Retina (tissue), 1 donor: Measurements from ENCODE around the gene TLL2.
"Not testable (repeated sequence)": the region's sequence is repeated elsewhere in the genome, so short reads cannot be mapped to it uniquely, and the experiment has no call there.

Source experiments
- DNase-seq: peaks from one replicate; pipeline ENCODE4 v3.0.0-alpha.2; 2016

The TLL2 gene

DNA sequence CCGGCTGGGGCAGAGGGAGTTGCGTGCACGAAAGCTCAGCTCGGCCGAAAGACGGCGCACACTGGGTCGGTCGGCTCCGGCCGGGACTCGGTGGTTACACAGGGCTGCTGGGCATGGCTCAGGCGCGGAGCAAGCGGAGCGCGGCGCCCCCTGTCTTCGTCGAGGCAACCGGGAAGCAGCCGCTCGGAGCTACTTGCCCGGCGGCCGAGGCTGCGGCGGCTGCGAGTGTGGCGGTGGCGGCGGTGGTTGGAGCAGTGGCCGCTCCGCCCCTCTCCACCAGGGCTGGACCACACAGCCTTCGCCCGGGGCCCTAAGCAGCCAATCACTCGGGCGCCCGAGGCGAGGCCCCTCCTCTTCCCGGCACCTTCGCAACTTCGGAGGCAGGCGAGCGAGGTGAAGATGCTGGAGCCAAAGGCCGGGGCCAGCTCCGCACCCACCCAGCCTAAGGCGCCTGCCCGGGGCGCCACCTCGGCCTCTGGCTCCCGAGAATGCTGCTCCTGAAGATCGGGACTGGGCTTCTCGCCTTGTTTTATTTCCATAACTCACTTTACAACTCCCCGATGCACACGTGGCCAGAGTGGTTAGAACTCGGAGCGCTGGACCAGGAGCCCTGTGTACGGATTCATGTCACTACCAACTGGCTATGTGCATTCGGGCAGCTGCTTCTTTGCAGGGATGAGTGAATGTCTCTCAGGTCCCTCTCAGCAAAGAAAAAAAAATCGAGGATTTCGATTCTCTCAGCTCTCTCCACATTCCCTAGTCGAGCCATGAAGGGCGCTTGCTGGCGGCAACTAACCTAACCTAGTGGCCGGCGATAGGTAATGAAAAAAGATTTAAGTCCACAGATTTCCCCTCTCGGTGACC lies at the start of gene TLL2:
TLL2 (minus strand) TSS at position 229 of the 864 bp plus-strand sequence. CDS start 241 bp downstream, outside the sequence.
- peak; percentile 95 for DNase-seq

DNA sequence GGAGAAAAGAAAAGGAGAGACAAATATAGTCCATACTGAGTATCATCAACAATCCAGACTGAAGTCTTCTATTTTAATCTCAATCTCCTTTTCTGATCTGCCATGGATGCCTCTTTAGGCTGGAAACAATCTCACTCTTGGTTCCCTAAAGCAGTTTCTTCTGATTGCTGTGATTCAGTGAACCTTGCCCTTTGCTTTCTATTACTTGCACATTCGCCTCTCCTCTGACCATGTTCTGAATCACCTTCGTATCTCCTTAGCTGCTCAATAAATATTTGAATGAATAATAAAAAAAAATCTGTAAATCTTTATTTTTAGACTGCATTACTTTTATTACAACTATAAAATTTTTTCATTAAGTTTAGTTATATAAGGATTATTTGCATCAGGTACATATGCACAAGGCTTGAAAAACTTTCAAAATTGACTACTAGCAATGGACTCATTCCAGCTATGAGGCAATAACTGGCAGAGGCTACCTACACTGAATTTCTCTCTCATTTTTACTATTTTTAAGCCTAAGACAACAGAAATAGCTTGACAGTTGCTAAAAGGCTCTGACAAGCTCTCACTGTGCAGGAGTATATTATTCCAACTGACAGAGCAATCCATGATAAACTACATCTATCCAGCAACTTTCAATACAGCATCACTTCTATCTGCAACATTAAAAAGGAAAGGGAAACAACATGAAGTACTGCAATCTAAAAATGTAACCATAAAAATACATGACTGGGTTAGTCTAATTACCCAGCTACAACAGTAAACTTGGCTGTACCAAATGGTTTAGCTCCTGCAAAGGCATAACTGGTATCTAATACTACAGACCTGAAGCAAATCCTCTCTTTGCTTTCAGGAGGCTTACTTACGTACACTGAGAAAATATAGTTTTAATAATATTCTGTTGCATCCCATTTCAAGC lies 47.5 kb upstream of the TLL2 start:
- no peak for DNase-seq

DNA sequence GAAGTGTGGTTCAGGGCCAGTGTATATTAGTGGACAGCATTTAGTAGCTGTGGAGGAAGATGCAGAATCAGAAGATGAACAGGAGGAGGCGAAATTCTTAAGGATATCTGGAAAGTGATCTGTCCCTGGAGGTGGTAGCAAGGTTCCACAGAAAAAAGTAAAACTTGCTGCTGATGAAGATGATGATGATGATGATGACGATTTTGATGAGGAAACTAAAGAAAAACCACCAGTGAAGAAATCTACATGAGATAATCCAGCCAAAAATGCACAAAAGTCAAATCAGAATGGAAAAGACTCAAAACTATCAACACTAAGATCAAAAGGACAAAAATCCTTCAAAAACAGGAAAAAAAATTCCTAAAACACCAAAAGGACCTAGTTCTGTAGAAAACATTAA lies 46.8 kb upstream of the TLL2 start:
- no peak for DNase-seq

DNA sequence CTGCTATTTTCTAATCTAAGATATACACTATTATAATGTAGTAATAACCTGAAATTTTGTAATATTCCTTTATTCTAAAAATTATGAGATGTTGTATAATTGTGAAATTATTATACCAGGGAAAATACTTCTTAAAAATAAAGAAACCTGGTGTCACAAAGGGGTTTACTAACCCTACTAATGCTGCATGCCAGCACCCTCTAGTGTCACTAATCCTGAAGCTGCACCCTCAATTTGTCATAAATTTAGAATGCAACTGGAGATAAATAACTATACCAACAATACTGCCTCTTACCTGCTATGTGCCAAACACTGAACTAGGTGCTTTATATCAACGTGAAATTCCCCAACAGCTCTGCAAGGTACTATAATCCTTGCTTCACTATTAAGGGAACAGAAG lies 42.3 kb upstream of the TLL2 start:
- no peak for DNase-seq

DNA sequence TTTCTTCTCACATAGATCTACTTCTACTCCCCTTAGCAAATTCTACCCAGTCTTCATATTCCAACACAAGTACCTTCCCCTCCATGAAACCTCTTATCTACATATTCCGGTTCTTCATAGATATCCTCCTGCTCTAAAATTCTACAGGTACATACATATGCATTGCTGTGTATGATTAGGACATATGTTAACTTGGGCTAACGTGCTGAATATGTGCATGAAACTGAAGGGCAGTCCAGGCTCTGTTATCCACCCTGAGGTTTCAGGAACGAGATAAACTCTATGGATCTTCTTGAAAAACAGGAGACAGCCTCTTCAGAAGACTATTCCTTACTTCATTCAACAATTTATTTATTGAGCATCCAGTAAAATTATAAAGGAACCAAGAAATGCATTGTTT lies 41.6 kb upstream of the TLL2 start:
- no peak for DNase-seq

DNA sequence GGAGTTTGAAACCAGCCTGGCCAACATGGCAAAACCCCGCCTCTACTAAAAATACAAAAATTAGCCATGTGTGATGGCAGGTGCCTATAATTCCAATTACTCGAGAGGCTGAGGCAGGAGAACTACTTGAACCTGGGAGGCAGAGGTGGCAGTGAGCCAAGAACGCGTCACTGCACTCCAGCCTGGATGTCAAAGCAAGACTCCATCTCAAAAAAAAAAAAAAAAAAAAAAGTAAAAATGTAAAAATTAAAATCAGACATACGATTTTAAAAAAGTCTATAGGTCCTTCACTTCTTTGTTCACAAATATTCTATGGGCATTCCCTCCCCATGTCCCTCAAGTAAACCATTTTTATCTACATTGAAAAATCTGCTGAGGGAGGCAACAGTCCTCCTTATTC lies 34.9 kb upstream of the TLL2 start:
- no peak for DNase-seq

DNA sequence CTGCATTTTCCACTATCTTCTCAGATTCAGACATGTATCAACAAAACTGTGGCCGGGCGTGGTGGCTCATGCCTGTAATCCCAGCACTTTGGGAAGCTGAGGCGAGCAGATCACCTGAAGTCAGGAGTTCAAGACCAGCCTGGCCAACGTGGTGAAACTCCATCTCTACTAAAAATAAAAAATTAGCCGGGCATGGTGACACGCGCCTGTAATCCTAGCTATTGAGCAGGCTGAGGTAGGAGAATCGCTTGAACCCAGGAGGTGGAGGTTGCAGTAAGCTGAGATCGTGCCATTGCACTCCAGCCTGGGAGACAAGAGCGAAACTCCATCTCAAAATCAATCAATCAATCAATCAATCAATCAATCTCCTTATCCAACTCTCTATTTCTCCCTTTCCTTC lies 31.8 kb upstream of the TLL2 start:
- DNase-seq: not testable (repeated sequence)

DNA sequence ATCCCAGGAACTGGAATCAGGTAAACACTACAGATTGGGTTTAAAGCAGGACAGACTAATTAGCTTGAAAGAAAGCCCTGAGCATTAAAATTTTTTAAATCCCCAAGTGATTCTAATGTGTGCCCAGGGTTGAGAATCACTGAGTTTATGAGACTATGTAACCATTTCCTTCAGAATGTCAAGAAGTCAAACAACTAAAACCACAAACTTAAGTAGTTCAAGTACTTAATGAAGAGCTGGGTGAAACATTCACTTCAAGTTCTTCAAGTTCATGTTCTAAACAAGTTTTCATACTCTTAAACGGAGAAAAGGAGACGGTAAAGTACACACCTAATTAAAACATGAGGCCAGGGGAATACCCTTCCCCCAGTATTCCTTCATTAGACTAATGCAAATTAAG lies 28.2 kb upstream of the TLL2 start:
- no peak for DNase-seq

DNA sequence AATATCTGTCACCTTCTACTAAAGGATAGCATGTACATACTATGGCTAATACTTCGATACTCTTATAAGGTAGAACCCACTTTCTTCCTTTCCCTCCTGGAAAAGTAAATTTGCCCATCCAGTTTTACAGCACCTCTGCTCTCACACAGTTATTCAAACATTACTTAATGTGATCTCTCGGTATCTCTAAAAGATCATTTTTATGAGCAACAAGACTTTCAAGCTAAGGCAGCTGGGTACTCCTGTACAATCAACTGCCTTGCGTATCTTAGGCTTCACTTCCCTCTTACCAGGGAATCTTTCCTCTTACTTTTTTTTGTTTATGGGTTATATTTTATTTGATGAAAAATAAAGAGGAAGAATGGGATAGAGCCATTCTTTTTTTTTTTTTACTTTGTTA lies 26.5 kb upstream of the TLL2 start:
- no peak for DNase-seq

DNA sequence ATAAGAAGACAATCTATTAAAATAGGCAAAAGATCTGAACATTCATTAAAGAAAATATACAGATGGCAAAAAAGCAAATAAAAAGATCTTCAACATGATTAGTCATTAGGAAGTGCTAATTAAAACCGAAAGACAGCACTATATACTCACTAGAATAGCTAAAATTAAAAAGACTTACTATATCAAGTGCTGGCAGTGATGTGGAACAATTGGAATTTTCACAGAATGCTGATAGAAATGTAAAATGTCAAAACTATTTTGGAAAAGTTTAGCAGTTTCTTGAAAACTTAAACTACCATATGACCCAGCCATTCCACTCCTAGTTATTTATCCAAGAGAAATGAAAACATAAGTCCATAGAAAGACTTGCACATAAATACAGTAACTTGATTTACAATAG lies 25.0 kb upstream of the TLL2 start:
- DNase-seq: no peak

DNA sequence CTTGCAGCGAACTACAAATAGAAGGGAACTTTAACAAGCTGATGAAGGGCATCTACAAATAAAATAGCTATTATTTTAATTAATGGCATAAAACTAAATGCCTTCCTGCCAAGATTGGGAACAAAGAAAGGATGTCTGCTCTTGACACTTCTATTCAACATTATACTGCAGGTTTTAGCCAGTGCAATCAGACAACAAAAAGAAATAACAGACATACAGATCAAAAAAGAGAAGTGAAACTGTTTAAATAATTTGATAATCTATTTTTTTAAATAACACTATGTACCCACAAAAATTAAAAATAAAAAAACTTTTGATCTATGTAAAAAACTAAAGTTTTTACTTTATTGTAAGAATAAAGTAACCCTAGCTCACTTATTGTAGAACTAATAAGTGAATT lies 22.4 kb upstream of the TLL2 start:
- no peak for DNase-seq

DNA sequence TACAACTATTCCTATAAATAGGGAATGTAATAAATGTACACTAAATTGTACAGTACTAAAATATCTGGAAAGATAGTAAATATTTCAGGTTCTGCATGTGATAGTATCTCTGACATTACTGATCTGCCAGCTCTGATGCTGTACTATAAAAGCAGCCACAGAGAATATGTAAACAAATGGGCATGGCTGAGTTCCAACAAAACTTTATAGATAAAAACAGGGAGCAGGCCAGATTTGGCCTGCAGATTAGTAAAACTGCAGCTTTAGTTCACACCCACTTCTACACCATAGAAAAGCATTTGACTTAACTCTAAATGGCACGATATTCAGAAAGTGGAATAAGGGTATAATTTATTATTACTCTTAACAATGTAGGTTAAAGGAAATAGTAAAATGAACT lies 18.8 kb upstream of the TLL2 start:
- no peak for DNase-seq

DNA sequence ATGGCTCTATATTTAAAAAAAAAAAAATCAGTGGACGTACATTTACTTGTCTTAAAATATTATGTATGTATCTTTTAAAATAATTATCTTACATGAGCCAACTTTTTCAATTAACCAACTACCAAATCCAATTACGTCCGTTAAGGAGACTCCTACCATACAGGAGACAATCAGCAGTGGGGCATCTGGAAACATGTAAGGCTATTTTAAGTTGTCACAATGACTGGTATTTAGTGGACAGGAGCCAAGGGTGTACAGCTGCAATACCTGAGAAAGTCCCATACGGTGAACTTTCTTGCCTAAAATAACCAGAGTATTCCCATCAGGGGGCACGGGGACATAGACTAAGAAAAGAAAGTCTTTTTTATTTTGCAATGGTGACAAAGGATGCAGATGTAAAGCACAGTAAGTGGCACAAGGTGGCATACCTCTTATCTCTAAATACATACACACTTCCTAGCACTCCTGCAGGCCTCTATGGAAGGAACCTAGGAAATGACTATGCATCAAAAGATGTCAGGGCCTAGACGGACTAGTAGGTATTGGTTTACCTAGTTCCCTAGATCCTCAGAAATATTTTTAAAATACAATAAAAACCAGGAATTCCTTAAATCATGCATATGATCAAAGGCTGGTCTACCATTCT lies 16.0 kb upstream of the TLL2 start:
- DNase-seq: no peak

DNA sequence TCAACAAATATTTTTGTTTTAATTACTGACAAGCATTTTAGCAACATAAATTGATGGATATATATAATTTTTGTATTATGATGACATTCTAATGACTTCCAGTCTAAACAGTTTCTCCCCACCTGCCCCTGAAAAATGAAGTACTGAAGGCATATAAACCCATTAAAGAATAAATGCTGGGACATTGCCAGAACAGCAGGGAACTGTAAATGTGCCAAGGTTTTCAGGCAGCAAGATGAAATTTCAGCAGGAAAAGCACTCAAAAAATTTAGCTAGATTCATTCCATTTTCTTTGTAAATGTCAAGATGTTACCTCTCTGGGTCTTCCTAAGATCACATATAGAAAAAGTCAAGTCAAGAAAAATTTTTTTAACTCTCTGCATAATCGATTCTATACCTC lies 11.0 kb upstream of the TLL2 start:
- DNase-seq: no peak

DNA sequence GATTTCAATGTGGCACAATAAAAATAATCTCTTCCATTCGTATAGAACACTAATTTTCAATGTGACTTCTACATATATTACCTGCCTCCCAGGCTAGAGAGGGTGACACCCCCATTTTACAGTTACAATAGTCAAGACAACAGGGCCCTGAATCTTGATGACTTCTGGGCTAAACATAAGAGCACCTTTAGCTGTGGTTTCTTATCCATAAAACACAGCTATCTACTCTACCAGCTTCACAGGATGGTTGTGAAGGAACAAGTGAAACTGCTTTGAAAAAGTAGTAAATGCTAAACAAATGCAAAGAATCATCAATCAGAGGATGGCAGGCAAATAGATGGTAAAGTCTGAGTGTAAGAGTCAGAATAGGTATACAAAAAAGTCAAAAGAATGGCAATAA lies 3.6 kb upstream of the TLL2 start:
- no peak for DNase-seq

DNA sequence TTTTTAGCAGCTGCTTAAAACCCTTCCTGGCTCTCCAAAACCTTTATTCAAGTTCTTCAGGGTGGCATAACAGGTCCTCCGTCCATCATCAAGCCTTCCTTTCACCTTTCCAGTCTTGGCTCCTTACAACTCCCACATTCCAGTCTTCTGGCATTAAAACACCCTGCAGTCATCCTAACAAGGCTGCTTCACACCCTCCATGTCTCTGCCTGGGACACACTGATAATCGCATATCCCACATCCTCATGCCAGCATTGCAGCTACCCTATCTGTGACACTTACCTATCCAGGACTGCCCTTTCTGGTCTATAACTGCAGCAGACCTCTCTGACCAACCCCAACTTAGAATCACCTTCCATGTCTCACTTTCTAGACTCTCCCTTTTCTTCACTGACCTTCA lies 2.6 kb upstream of the TLL2 start:
- no peak for DNase-seq

DNA sequence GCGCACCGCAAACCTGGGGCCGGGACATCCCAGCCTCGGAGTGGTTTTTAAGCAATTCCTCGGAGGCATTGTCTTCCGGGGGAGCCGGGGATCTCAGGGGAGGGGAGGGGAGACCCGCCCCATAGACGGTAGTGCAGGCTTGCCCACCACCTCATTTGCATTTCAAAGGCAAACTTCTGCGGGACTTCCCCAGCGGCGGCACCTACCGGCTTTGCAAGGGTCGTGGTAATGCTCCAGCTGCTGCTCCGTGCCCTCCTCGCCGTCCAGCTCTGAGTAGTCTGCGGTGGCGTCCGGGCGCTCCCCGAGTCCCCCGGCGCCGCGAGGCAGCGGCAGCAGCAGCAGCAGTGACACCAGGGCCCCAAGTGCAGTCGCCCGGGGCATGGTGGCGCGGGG lies 425 bp downstream of the TLL2 start:
- DNase-seq: no peak

DNA sequence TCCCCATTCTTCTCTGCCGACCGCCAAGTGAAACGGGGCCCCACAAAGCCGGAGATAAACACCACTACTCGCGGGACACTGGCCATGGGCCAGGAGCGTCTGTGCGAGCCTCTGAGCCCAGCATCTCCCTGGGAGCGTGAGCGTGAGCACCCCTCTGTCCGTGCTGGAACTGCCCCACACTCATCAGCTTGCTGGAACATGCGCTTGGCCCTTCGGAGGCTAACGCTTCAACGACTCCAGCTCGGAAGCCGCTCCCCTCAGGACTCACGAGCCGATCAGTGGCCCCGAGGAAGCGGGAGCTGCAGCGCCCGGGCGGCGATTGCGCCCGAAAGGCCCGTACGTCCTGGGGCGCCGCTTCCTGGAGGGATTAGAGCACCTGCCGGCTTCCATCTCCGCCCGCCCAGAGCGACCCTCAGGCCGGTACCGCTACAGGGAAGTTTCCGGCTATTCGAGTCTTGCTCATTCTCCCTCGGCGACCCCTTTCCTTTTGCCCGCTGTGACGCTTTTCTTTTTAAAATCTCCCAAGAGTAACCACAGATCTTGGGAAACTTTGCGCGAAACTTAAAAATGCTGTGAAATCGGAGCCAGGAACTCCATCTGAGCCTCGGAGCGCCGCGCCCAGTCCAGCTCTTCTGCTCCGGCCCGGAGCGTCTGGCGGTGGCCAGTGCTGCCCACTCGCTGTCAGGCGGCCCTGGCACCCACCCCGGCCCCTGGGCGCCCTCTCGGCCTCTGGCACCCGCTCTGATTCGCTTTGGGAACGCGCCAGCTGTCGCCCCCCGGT lies 1.0 kb downstream of the TLL2 start:
- DNase-seq: peak; percentile 68

DNA sequence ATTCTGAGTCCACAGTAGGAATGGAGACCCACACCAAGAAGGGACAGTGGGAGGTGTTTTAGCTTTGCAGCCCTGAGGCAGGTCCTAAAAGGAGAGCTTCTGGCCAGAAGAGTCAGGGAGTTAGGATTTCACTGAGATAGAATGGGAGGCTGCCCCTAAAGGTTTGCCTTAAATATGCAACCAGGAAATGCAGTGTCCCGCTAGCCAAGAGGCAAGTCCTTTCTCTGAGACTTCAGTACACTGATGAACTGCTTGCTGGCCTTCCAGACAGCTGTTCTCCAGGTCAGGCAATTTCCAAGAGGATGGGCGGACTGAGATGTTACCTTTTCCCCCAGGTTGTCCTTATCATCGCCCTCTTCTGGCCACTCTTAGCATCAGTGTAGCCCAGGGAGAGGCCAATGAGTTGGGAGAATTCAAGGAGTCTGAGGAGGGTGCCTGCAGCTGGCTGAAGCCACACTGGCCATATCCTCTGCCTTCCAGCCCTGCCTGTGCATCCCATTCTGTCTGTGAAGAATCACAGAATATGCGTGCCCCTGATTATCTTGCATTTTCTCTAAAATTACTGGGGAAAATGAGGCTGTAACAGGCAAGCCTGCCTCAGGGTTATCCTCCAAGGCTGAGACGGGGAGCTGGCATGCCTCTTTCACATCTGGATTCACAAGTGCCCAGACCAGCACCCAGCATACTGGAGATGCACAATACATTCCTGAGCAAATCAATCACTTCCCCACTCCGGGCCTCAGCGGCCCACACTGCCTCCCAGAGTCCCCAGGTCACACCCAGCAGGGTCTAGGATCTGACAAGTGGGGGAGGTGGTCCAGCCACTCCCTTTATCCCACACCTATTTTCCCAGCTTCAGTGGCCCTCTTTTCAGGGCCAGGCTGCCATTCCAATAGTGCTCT lies 2.4 kb downstream of the TLL2 start:
- DNase-seq: peak; percentile 37

DNA sequence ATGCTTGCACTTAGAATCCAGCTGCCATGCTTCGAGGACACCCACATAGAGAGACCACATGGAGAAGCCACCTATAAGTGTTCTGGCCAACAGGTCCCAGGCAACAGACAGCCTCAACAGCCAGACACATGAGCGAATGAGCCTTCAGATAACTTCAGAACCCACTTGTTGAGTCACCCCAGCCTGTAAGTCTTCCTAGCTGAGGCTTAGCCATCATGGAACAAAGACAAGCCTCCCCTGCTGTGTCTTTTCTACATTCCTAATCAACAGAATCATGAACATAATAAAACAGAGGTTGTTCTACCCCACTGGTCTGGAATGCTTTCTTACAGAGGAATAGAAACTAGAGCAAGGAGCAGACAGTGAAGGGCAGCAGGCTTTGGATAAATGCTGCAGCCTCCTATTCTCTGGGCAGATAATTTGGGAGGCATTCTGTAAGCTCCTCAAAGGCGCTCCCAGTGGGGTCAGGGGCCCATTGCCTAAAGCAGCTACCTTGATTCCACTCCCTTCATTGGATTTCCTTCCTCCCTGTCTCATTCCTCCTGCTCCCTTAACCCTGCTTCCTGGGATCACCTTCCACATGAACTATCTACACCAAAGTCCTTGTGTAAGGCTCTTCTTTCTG lies 4.6 kb downstream of the TLL2 start:
- DNase-seq: no peak

DNA sequence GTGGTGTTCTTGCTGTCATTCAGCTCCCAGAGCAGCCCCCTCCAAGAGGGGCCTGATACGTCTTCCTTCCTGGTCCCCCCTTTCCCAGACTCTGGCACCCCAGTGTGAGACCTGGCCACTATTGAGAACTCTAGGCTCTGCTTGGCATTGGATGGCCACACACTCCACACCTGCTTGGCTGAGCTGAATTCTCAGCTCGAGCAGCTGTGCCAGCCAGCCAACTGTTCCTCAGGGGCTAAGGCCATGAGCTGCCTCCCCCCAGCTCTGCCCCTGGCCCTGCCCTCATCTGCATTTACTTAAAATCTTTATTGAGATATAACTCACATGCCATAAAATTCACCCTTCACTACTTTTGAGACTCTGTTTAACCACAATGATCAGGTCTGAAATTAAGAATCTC lies 6.7 kb downstream of the TLL2 start:
- DNase-seq: no peak
